22Rv1 (cell line): Measurements from ENCODE around the gene DUOX1.

Experiments used
- H3K27ac ChIP-seq: fragments of 450-650 bp; 2 replicates; pipeline ENCODE4 v1.5.1; 2017
- ZFX ChIP-seq: fragments of 450-650 bp; IDR thresholded peaks from 2 replicates; pipeline ENCODE4 v1.6.1; 2017; ENCODE audit warnings: antibody characterized with exemption, borderline replicate concordance
- TF ChIP-seq, protein P1 (sequence below): fragments of 450-650 bp; IDR thresholded peaks from 2 replicates; pipeline ENCODE4 v1.5.1; 2017; ENCODE audit warnings: mild to moderate bottlenecking

Gene DUOX1

DNA sequence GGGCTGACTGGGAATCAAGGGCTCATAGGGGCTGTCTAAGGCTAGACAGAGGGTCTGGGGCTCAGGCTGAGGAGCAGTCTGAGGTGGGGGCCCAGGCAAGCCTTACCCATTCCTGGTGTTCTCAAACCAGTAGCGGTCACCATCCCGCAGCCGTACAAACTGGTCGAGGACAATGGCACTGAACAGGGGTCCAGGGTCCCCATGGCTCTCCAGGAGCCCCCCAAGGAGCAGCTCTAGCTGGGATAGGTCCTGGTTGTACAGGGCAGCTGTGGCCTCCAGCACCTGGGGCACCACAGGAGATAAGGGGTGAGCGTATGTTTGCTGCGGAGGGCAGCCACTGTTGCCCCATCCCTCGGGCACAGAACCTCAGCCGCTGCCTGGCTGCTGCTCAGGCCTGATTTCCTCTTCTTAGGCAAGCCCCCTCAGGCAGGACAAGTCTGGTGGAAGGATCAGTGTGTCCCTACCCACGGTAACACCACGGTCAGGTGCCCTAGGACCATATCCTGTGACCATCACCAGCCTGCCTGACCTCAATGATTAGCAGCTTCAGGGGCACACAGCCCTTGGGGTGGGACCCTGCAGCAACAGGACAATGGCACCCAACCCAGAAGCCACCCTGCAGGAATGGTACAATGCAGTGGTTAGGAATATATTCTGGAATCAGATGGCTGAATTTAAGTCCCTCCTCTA is 21.7 kb upstream of the DUOX1 start:
- H3K27ac ChIP-seq = no peak overlapping the region
- TF ChIP-seq ZFX = no peak
- TF ChIP-seq, protein P1, sequence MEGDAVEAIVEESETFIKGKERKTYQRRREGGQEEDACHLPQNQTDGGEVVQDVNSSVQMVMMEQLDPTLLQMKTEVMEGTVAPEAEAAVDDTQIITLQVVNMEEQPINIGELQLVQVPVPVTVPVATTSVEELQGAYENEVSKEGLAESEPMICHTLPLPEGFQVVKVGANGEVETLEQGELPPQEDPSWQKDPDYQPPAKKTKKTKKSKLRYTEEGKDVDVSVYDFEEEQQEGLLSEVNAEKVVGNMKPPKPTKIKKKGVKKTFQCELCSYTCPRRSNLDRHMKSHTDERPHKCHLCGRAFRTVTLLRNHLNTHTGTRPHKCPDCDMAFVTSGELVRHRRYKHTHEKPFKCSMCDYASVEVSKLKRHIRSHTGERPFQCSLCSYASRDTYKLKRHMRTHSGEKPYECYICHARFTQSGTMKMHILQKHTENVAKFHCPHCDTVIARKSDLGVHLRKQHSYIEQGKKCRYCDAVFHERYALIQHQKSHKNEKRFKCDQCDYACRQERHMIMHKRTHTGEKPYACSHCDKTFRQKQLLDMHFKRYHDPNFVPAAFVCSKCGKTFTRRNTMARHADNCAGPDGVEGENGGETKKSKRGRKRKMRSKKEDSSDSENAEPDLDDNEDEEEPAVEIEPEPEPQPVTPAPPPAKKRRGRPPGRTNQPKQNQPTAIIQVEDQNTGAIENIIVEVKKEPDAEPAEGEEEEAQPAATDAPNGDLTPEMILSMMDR = no peak

GRCh38 chr15:45110256-45110820 is 19.5 kb upstream of the DUOX1 start:
- no peak overlapping the region for H3K27ac ChIP-seq
- TF ChIP-seq, protein P1 = peak; percentile 23
- no peak for TF ChIP-seq ZFX

- no peak overlapping the region for H3K27ac ChIP-seq
- TF ChIP-seq, protein P1 = no peak
- no peak for TF ChIP-seq ZFX
These were observed 18.2 kb upstream of the DUOX1 start for GRCh38 chr15:45111390-45112142.

DNA sequence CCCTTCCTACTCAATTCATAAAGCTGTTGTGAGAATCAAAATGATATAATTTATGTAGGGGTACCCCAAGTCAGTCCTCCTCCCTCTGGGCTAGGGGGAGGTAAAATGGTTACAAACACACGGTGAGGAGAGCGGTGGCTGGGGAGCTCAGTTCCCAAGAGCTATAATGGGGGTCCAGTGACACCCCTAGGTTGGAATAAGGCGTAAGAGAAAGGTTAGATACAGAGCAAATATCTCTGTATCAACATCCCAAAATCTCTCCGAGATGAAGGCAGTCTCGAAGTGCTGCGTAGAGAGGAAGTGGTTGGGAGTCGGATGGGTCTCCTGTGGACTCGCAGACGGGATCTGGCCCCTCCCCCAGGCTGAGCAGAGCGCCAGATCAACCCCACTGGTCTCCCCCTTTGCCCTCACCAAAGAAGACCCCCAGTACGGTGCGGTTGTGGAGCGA is 17.6 kb upstream of the DUOX1 start:
- no peak overlapping the region for H3K27ac ChIP-seq
- TF ChIP-seq, protein P1 = no peak
- no peak for TF ChIP-seq ZFX

GRCh38 chr15:45112591-45113379 is 17.0 kb upstream of the DUOX1 start:
- no peak for TF ChIP-seq ZFX
- TF ChIP-seq, protein P1 = no peak
- no peak overlapping the region for H3K27ac ChIP-seq

GRCh38 chr15:45113380-45113990 is 16.3 kb upstream of the DUOX1 start:
- TF ChIP-seq, protein P1 = no peak
- H3K27ac ChIP-seq = no peak overlapping the region
